GF-D8 (cell line): ENCODE measurements around the gene SYVN1.
"Not testable (repeated sequence)": the region's sequence is repeated elsewhere in the genome, so short reads cannot be mapped to it uniquely, and the experiment has no call there.

ENCODE experiments used
- DNase-seq: peaks from one replicate; lab custom pipeline; 2025; lab: John Stamatoyannopoulos, UW

The SYVN1 gene

GRCh38 chr11:65151331-65151899 is 17.1 kb upstream of the SYVN1 start:
- DNase-seq, result no peak

DNA sequence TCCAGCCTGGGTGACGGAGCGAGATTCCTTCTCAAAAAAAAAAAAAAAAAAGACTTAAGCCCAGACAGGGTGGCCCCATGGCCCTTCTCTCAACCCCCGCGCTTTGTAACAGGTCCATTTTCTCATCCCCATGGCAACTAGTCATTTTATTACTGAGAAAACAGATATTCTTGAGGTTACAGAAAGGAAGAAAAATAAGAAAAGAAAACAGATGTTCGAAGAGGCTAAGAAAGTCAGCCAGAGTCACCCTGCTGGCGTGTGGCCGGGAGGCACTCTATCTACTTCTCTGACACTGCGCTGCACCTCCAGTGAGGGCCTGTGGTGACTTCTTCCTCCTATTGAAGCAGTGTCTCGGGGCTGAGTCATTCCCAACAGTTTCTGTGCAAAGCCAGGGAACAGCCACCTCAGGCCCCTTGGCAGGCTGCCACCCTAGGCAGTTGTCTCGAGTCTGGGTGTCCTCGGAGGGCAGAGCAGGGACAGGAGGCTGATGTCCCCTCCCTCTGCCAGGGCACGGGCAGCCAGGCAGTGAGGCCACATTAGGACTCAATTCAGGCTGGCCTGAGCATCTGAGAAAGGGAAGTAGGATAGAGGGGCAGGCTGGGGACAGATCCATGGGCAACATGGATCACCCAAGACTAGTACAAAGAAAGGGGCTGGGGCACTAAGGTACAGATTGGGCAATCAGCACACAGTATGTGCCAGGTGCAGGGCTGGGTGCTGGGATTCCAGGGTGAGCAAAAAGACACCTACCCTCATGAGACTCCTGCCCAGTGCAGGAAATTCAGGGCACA is 16.4 kb upstream of the SYVN1 start:
- peak; percentile 76 for DNase-seq

- DNase-seq, result not testable (repeated sequence)
These were observed 15.8 kb upstream of the SYVN1 start for GRCh38 chr11:65150131-65150508.

- no peak for DNase-seq
These were observed 14.3 kb upstream of the SYVN1 start for GRCh38 chr11:65148657-65149056.

DNA sequence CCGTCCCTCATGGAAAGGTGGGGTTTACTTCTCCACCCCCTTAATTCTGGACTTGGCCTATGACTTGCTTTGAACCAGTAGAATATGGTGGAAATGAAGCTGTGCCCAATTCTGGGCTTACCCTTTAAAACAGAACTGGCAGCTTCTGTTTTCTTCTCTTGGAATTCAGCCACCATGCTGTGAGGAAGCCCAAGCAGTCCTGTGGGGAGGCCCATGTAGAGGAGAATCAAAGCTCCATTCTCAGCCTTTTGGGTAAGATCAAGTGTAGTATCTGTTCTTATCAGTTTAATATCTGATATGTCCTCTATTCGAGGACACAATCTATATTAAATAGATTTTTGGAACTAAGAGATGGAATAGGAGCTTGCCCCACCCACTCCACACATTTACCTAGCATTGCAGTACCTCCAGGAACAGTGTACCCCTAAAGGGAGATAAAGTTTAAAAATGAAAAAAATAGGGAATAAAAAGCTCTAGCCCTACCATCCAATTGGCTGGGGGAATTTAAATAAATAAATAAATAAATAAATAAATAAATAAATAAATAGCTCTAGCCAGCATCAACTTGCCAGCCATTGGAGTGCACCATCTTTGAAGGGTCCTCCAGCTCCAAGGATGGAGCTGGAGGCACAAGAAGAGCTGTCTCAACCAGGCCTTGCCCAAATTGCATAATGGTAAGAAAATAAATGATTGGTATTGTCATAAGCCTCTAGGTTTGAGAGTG is 13.2 kb upstream of the SYVN1 start:
- no peak for DNase-seq

DNA sequence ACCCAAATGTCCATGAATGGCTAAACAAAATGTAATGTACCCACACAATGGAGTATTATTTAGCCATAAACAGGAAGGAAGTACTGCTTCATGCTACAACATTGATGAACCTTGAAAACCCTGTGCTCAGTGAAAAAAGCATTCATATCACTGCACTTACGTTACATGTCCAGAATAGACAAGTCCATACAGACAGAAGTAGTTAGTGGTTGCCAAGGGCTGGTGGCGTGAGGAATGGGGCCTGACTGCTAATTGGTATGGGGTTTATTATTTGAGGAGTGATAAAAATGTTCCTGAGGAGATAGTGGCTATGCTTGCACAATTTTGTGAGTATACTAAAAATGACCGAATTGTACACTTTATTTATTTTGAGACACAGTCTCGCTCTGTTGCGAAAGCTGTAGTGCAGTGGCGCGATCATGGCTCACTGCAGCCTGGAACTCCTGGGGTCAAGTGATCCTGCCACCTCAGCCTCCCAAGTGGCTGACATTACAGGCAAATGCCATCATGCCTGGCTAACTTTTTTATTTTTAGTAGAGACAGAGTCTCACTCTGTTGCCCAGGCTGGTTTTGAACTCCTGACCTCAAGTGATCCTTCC is 7.7 kb upstream of the SYVN1 start:
- DNase-seq, result no peak

- DNase-seq, result no peak
These were observed 2.3 kb upstream of the SYVN1 start for GRCh38 chr11:65136515-65137096.

DNA sequence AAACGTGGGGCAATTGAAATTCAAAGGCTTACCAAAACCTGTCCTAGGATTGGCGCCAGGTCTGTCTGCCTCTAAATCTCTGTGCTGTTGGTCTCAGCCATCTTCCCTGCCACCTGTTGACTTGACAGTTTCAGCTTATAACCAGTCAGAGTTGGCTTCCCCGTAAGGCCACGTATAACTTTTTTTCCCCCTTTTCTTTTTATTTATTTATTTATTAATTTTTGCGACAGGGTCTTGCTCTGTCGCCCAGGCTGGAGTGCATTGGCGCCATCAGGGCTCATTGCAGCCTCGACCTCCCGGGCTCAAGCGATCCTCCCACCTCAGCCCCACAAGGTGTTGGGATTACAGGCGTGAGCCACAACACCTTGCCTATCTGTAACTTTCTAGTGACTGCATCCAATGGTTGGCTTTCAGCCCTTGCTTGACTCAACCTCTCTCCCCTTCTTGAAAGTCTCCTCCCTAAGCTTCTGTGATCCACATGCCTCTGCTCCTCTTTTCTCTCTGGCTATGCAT is 1.4 kb upstream of the SYVN1 start:
- DNase-seq, result no peak

DNA sequence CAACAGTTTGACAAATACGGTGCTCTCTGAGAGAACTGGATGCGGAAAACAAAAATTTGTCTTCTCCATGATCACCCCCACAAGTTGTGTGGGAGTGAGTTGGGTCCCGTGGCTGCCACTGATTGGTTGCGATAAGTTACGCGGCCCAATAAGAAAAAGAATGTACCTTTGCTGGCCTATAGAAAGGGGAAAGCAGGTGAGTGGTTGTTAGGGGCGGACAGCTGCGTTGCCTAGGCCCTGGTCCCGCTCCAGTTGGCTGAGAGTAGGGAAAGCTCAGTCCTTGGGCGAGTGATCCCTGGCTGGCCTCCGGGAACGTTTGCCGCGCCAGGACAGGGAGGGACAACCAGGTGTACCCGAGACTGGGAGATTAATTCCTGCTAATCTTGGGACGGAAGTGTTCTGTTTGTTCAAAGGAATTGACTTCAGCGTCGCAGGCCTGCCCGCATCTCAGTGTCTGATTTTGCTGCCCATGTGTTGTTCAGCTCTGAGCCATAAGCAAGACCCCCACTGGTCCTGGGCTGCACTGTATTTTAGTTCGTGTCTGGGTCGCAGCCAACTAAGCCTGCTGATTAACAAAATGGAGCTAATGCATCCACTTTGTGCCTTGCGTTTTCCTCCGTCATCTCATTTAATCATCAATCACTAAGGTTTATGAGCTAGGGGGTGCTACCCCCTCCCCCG is 773 bp upstream of the SYVN1 start:
- DNase-seq, result peak; percentile 91

- no peak for DNase-seq
These were observed 595 bp downstream of the SYVN1 start for GRCh38 chr11:65133724-65134123.

- no peak for DNase-seq
These were observed 1.2 kb downstream of the SYVN1 start for GRCh38 chr11:65132988-65133700.

DNA sequence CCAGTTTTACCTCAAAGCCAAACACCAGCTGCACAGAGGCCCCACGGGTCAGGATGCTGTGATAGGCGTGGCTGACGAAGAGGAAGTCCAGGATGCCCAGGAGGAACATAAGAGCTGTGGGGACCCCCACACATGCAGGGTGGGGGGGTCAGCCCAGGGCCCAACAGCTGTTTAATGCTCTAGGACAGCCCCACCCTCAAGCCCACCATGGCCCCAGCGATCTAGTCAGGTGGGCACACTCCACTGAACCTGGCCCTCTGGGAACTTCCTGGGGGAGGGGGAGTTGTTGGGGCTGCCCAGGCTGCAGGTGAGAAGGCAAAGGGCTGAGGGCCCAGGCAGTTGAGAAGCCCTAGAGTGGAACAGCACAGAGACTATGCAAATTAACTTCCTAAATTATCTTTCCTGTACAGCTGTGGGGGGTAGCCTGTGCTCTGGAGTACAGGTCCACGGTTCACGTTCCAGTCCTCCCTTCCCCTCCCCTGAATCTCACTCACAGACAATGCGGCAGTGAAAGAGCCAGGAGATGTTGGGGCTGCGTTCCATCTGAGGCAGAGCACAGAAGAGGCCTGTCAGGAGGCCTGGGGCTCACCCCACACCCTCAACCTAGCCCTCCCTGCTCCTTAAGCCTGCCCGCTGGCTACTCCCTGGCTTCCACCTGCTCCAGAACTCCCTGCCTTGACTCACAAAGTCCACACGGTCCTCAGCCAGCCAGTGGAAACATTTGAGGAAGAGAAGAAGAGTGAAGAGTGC is 1.9 kb downstream of the SYVN1 start:
- DNase-seq, result no peak

DNA sequence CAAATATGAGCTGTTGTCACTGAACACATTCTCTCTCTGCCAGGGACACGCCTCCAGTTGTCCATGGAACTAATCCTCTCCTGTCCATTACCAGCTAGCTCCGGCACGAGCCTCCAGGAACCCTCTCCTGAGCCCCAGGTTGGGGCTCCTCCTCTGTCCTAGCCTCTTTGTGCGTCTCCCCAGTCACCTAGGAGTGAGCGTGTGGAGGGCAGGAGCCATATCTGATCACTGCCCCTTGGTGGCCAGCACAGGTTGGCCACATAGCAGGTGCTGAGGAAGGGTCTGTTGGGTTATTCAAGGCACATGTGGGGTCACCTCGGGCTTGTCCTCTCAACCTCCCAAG is 2.5 kb downstream of the SYVN1 start:
- no peak for DNase-seq

- no peak for DNase-seq
These were observed 2.9 kb downstream of the SYVN1 start for GRCh38 chr11:65131417-65131776.

DNA sequence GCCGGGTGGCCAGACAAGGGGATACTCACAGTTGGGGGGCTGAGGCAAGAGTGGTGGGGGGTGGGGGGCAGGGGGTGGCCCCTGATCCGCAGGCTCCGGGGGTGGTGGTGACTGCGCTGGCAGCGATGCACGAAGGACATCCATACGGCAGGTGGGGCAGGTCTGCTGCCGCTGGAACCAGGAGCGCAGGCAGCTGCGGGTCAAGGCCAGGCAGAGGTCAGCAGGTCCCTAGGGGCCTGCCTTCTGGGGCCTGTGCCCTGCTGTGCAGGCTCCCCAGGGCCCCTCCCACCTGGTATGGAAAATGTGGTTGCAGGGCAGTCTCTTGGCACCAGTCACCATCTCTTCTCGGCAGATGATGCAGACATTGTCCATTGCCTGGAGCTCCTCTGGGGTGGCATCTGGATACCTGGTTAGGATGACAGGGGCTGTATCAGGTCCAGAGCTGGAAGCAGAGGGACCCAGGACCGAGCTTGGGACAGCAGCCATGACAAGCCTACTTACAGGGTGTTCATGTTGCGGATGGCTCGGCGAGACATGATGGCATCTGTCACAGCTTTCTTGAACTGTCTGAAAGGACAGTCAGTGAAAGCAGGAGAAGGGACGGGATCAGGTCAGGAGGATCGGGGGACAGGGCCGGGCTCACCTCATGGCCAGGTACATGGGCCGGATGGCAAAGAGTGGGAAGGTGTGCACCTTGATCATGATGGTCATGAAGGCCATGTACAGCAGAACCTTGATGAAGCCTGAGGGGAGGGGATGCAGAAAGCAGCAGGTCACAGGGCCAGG is 3.5 kb downstream of the SYVN1 start:
- no peak for DNase-seq

DNA sequence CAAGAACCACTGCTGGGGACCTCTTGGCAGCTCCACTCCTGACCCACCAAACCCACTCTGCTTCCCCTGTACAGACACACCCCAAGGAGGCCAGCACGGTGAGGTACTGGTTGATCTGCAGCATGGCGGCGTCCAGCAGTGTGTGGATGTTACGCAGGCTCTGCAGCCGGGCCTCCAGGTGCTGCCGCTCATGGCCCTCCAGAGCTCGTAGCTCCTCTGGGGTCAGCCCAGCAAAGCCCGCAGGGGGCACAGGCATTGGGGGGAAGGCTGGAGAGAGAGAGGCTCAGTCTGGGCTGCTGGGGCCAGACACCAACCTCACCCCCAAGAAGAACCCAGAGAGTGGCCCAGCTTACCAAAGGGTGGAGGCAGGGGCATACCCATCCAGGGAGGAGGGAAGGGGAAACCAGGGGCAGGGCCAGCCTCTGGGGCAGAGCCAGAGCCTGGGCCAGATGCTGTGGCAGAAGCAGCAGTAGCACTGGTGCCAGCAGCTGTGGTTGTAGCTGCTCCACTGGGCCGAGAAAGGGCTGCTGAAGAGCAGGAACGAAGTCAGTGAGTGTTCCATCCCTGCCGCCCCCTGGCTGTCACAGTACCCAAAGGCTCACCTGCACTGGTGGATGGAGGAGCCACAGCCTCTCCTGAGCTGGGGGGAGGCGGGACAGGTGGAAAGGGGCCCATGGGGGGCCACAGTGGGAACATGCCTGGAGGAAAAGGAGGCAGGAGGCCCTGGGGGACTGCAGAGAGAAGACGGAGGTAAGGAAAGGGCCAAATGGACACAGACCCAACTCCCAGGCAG is 4.5 kb downstream of the SYVN1 start:
- no peak for DNase-seq

DNA sequence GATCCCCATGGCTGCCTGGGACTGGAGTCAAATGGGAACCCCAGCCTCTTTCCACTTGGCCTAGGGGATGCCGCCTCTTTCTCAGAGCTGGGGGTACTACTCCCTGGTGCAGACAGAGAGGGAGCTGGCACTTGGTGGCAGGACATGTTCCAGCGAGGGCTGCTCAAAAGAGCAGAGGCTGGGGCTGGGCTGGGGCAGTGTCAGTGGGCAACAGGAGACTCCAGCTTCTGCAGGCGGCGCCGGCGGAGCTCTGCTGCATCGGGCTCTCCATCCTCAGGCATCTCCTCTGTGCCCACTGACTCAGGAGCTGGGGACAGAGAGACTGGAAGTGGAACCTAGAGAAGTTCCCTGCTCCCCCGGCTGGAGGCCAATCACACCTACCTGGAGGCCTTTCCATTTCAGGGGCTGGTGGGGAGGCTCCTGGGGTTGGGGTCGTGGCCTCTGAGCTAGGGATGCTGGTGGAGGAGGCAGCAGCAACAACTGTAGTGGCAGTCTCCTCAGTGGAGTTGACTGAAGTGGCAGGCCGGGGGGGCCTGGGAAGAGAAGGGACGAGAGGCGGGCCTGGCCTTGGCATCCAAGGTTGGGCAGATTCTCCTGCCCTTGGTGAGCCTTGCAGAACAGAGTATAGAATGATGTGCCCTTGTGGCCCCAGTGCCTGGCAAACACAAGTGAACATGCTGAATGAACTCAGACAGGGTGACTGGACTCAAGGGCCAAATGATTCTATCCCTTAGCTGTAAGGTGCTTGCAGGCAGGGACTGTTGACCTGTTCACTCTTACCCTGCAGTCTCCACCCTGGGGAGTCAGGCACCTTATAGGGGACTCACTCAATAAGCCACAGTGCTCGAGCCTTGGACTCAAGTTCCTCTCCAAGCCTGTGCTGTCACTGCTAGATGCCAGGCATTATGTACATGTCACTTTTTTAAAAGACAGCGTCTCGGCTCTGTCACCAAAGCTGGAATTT is 5.9 kb downstream of the SYVN1 start:
- no peak for DNase-seq
